ENCODE results near the gene SYNE2. TPM values are rescaled to one million over a fixed set of nuclear protein-coding genes. Genes with fewer than 3 reads are reported as not detected.

Gene SYNE2
- total RNA-seq, 1 experiment from 2014 or later: 37.5 TPM

DNA sequence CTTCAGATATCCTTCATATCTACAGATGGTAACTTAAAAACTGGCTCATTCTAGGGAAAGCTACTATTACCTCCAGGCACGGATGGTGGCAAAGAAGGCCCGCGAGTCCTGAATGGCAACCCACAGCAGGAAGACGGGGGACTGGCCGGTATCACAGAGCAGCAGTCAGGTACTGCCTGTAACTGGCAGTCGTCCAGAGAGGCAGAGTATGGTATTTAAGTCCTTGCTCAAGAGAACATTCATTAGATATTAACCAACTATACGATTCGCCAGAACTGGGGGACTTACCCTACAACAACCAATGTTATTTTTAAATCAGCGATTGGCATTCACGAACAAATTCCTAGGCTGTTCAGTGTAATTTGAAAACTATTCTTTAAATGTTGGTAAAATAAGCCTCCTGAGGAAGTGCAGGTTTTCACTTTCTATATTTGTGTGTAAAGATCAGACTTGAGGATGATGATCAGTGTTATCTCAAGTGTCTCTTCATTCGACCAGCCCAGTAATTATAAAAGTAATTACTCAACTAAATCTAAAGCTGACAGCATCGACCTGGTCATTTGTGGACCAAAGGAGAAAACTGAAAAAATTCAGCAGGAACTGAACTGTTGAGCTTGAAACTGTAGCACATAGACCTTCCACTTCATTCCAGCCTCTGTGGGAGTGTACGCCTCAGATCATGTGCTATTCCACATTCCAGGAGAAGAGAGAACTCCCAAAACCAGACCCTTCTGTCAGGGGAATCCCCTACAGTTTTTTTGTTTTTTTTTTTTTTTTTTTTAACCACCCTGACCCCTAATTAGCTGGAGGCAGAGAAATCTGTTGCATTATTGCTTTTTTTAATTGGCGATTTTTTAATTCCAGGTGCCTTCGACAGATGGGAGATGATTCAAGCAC, 365.8 kb downstream of the SYNE2 start:
- Histone ChIP-seq H3K27me3 (ENCODE audit: control insufficient read depth, insufficient read depth, low read length) (no peaks in the 10 kb centered on the region), H3K4me1 (ENCODE audit: control insufficient read depth, insufficient read depth, low read length) (no peaks in the 10 kb centered on the region), H3K9me3 (ENCODE audit: control insufficient read depth, insufficient read depth, low read depth, low read length) (no peaks in the 10 kb centered on the region), H3K27ac (ENCODE audit: low read length) (no peak overlapping the region), H3K4me3 (ENCODE audit: low read depth in 2 of 2, low read length in 2 of 2) (no peak overlapping the region), H3K36me3 (ENCODE audit: control insufficient read depth, insufficient read depth, low read length) (no peaks in the 10 kb centered on the region; the same call in 1 of the 2 replicates)
- intact Hi-C loops (cut with micrococcal nuclease; ENCODE audit: unreplicated experiment): no loop called here
- BruUV-seq (replicated peaks): no TSS peak
- CTCF ChIA-PET: no interaction called here
- TF ChIP-seq, protein P1, sequence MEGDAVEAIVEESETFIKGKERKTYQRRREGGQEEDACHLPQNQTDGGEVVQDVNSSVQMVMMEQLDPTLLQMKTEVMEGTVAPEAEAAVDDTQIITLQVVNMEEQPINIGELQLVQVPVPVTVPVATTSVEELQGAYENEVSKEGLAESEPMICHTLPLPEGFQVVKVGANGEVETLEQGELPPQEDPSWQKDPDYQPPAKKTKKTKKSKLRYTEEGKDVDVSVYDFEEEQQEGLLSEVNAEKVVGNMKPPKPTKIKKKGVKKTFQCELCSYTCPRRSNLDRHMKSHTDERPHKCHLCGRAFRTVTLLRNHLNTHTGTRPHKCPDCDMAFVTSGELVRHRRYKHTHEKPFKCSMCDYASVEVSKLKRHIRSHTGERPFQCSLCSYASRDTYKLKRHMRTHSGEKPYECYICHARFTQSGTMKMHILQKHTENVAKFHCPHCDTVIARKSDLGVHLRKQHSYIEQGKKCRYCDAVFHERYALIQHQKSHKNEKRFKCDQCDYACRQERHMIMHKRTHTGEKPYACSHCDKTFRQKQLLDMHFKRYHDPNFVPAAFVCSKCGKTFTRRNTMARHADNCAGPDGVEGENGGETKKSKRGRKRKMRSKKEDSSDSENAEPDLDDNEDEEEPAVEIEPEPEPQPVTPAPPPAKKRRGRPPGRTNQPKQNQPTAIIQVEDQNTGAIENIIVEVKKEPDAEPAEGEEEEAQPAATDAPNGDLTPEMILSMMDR (IDR thresholded peaks at IDR 0.05): no peak
- TF ChIP-seq TCF7L2 (IDR thresholded peaks at IDR 0.05; ENCODE audit: low read depth, low read length): no peak
- in situ Hi-C loops (cut with HindIII; ENCODE audit: low pct_unique_long_range_greater_than_20kb, low sequenced_read_pairs): no loop called here
- DNase-seq (ENCODE audit: low read depth, low spot score) (no peak), ATAC-seq (no peak)
- POLR2A ChIA-PET: no interaction called here

DNA sequence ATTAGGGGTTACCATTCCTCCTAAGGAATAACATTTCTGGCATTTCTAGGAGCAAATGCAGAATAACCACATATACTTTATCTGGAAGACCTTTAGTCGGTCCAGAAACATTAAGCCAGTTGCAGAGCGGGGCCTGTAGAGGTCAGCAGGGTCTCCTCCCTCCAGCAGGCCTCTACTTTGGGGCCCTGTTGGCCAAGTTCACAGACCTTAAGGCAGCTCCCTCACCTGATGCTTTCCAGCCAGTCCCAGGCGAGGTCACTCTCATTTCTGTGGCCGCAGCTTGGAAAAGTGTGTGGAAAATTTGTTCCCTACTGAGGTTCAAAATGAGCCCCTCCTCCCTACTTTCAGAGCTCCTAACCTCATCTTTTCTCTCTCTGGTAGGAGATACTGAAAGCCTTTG, 367.3 kb downstream of the SYNE2 start:
- DNase-seq (ENCODE audit: low read depth, low spot score) (no peak), ATAC-seq (no peak)
- no peak overlapping the region for H3K27ac ChIP-seq (ENCODE audit: low read length)
- intact Hi-C loops (cut with micrococcal nuclease; ENCODE audit: unreplicated experiment) (no loop called here), in situ Hi-C loops (cut with HindIII; ENCODE audit: low pct_unique_long_range_greater_than_20kb, low sequenced_read_pairs) (no loop called here)
- no peaks in the 10 kb centered on the region for H3K27me3 ChIP-seq (ENCODE audit: control insufficient read depth, insufficient read depth, low read length)
- H3K36me3 ChIP-seq (ENCODE audit: control insufficient read depth, insufficient read depth, low read length): no peaks in the 10 kb centered on the region; the same call in 1 of the 2 replicates
- no peak overlapping the region for H3K4me3 ChIP-seq (ENCODE audit: low read depth in 2 of 2, low read length in 2 of 2)
- H3K9me3 ChIP-seq (ENCODE audit: control insufficient read depth, insufficient read depth, low read depth, low read length): no peaks in the 10 kb centered on the region
- ChIA-PET CTCF (no interaction called here), POLR2A (no interaction called here)
- no peak for TF ChIP-seq TCF7L2 (IDR thresholded peaks at IDR 0.05; ENCODE audit: low read depth, low read length)
- TF ChIP-seq, protein P2, sequence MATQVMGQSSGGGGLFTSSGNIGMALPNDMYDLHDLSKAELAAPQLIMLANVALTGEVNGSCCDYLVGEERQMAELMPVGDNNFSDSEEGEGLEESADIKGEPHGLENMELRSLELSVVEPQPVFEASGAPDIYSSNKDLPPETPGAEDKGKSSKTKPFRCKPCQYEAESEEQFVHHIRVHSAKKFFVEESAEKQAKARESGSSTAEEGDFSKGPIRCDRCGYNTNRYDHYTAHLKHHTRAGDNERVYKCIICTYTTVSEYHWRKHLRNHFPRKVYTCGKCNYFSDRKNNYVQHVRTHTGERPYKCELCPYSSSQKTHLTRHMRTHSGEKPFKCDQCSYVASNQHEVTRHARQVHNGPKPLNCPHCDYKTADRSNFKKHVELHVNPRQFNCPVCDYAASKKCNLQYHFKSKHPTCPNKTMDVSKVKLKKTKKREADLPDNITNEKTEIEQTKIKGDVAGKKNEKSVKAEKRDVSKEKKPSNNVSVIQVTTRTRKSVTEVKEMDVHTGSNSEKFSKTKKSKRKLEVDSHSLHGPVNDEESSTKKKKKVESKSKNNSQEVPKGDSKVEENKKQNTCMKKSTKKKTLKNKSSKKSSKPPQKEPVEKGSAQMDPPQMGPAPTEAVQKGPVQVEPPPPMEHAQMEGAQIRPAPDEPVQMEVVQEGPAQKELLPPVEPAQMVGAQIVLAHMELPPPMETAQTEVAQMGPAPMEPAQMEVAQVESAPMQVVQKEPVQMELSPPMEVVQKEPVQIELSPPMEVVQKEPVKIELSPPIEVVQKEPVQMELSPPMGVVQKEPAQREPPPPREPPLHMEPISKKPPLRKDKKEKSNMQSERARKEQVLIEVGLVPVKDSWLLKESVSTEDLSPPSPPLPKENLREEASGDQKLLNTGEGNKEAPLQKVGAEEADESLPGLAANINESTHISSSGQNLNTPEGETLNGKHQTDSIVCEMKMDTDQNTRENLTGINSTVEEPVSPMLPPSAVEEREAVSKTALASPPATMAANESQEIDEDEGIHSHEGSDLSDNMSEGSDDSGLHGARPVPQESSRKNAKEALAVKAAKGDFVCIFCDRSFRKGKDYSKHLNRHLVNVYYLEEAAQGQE (IDR thresholded peaks at IDR 0.05; ENCODE audit: insufficient read depth in 1 of 2, low read depth in 2 of 2, low read length in 1 of 2): no peak
- TF ChIP-seq, protein P1 (IDR thresholded peaks at IDR 0.05): no peak
- no peak for TF ChIP-seq SIN3A (IDR thresholded peaks at IDR 0.05; ENCODE audit: borderline replicate concordance, insufficient read depth, low read depth, low read length)
- no peak for TF ChIP-seq POLR2AphosphoS5 (IDR thresholded peaks at IDR 0.05; ENCODE audit: low read depth, low read length)
- no peaks in the 10 kb centered on the region for H3K4me1 ChIP-seq (ENCODE audit: control insufficient read depth, insufficient read depth, low read length)
- no TSS peak for BruUV-seq (replicated peaks)

All from Panc1 (cell line).